Measurements from ENCODE around the gene BATF3.

BATF3 gene

DNA sequence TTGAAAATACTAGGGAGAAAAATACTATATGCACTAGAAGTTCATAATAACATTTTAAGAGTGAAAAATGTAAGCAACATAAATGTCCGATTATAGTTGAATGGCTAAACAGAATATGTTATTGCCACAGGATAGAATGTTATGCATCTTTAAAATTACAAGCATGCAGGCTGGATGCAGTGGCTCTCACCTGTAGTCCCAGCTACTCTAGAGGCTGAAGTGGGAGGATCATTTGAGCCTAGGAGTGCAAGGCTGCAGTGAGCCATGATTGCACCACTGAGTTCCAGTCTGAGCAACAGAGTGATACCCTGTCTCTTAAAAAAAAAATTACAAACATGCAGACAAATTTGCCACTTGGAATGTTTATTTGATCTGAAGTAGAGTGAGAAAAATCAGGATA is 3.0 kb upstream of the BATF3 start:
- H3K36me3 ChIP-seq (ENCODE audit: insufficient read depth, low read length): no peaks in the 10 kb centered on the region
- peaks cover 26% of the 10 kb centered on the region for H3K27me3 ChIP-seq (ENCODE audit: control insufficient read depth, insufficient read depth, low read length)
- H3K4me3 ChIP-seq (ENCODE audit: low read length): no peak overlapping the region
- H3K4me1 ChIP-seq (ENCODE audit: control insufficient read depth, insufficient read depth, low read length): peaks cover 21% of the 10 kb centered on the region
- H3K4me2 ChIP-seq (ENCODE audit: low read length): no peak overlapping the region
- no peaks in the 10 kb centered on the region for H3K9me3 ChIP-seq (replicated peaks; ENCODE audit: low read length)
- H3K9ac ChIP-seq (ENCODE audit: low read depth, low read length): no peak overlapping the region

GRCh38 chr1:212701910-212702309 is 2.3 kb upstream of the BATF3 start:
- H3K9me3 ChIP-seq (replicated peaks; ENCODE audit: low read length): no peaks in the 10 kb centered on the region
- H3K9ac ChIP-seq (ENCODE audit: low read depth, low read length): no peak overlapping the region
- peaks cover 31% of the 10 kb centered on the region for H3K27me3 ChIP-seq (ENCODE audit: control insufficient read depth, insufficient read depth, low read length)
- no peak overlapping the region for H3K4me3 ChIP-seq (ENCODE audit: low read length)
- peaks cover 21% of the 10 kb centered on the region for H3K4me1 ChIP-seq (ENCODE audit: control insufficient read depth, insufficient read depth, low read length)
- no peaks in the 10 kb centered on the region for H3K36me3 ChIP-seq (ENCODE audit: insufficient read depth, low read length)
- H3K4me2 ChIP-seq (ENCODE audit: low read length): no peak overlapping the region

DNA sequence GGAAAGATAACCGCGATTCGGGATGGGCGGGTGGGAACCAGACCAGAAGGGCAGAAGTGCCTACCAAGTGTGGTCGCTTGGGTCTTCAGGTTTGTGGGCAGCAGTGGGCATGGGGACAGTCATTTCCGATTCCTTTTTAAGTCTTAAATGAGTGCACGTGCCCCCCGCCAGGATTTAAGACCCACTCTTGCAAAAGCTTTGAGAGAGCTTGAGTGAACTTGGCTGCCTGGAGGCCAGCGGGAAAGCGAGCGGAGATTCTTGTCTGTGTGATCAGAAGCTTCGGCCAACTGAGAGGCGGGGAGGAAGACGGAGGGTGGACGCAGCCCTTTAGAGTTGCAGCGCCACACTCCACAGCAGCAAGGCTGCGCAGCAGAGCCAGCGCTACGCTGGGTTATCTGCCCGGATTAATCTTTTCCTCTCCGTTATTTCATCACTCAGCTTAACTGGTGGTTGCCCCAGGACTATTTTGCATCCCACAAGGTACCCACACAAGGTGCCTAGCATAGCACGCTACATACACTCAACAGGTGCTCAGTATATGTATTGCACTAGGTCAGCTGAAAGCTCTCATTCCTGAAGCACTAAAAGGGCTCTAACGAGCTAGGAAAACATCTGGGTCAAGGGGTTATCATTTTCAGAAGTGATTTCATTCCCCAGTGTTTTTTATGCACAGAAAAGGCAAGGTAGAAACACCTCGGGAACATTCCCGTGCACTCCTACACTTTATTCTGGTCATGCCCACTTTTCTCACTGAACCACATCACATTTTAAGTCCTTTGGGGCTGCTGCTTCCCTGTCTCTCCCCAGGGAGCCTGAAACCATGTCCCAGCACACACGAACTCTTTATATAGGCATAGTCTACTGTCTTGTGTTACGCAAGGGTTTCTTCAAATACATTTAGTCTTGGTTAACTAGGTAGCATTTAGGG is 1.5 kb upstream of the BATF3 start:
- Histone ChIP-seq H3K9ac (ENCODE audit: low read depth, low read length) (no peak overlapping the region), H3K4me1 (ENCODE audit: control insufficient read depth, insufficient read depth, low read length) (peaks cover 21% of the 10 kb centered on the region), H3K9me3 (replicated peaks; ENCODE audit: low read length) (no peaks in the 10 kb centered on the region), H3K36me3 (ENCODE audit: insufficient read depth, low read length) (no peaks in the 10 kb centered on the region), H3K4me3 (ENCODE audit: low read length) (peak overlapping the region; percentile 68), H3K4me2 (ENCODE audit: low read length) (peak overlapping the region; percentile 92), H3K27me3 (ENCODE audit: control insufficient read depth, insufficient read depth, low read length) (peaks cover 31% of the 10 kb centered on the region)

GRCh38 chr1:212700223-212700891 is 717 bp upstream of the BATF3 start:
- peak overlapping the region; percentile 68 for H3K4me3 ChIP-seq (ENCODE audit: low read length)
- H3K36me3 ChIP-seq (ENCODE audit: insufficient read depth, low read length): no peaks in the 10 kb centered on the region
- H3K27me3 ChIP-seq (ENCODE audit: control insufficient read depth, insufficient read depth, low read length): peaks cover 31% of the 10 kb centered on the region
- H3K9me3 ChIP-seq (replicated peaks; ENCODE audit: low read length): no peaks in the 10 kb centered on the region
- H3K4me2 ChIP-seq (ENCODE audit: low read length): peak overlapping the region; percentile 92
- H3K4me1 ChIP-seq (ENCODE audit: control insufficient read depth, insufficient read depth, low read length): peaks cover 21% of the 10 kb centered on the region
- peak overlapping the region; percentile 68 for H3K9ac ChIP-seq (ENCODE audit: low read depth, low read length)

DNA sequence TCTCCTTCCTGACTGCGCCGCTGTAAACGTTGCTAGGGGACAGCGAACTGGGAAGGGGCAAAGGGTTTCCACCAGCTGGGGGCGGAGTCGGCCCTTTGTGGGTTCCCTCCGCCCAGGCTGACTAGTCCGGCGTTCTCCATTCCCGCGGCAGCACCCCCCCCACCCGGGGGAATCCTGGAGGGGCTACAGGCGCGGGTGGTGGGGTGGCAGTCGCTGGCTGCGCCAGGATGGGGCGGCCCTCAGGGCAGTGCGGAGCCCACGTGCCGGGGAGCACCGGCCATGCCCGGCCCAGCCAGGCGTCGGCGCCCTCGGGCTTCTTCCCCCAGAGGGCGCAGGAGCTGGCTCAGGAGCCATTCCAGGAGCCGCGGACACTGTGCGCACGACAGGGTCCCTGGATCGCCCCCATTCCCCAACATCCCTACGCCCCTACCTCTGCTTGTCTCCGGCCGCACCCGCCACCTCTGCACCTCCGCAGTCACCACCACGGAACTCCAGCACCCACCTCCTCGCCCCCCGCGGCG is 476 bp downstream of the BATF3 start:
- H3K27me3 ChIP-seq (ENCODE audit: control insufficient read depth, insufficient read depth, low read length): peaks cover 31% of the 10 kb centered on the region
- H3K4me1 ChIP-seq (ENCODE audit: control insufficient read depth, insufficient read depth, low read length): peaks cover 21% of the 10 kb centered on the region
- H3K4me2 ChIP-seq (ENCODE audit: low read length): peak overlapping the region; percentile 92
- H3K4me3 ChIP-seq (ENCODE audit: low read length): peak overlapping the region; percentile 68
- H3K9me3 ChIP-seq (replicated peaks; ENCODE audit: low read length): no peaks in the 10 kb centered on the region
- peak overlapping the region; percentile 41 for H3K9ac ChIP-seq (ENCODE audit: low read depth, low read length)
- H3K36me3 ChIP-seq (ENCODE audit: insufficient read depth, low read length): no peaks in the 10 kb centered on the region

GRCh38 chr1:212698467-212699103 is 1.1 kb downstream of the BATF3 start:
- peaks cover 21% of the 10 kb centered on the region for H3K4me1 ChIP-seq (ENCODE audit: control insufficient read depth, insufficient read depth, low read length)
- no peaks in the 10 kb centered on the region for H3K9me3 ChIP-seq (replicated peaks; ENCODE audit: low read length)
- peak overlapping the region; percentile 27 for H3K9ac ChIP-seq (ENCODE audit: low read depth, low read length)
- peak overlapping the region; percentile 92 for H3K4me2 ChIP-seq (ENCODE audit: low read length)
- H3K36me3 ChIP-seq (ENCODE audit: insufficient read depth, low read length): no peaks in the 10 kb centered on the region
- H3K27me3 ChIP-seq (ENCODE audit: control insufficient read depth, insufficient read depth, low read length): peaks cover 31% of the 10 kb centered on the region
- peak overlapping the region; percentile 68 for H3K4me3 ChIP-seq (ENCODE audit: low read length)

GRCh38 chr1:212696721-212697331 is 2.8 kb downstream of the BATF3 start:
- no peak overlapping the region for H3K4me3 ChIP-seq (ENCODE audit: low read length)
- peaks cover 31% of the 10 kb centered on the region for H3K27me3 ChIP-seq (ENCODE audit: control insufficient read depth, insufficient read depth, low read length)

GRCh38 chr1:212692774-212693644 is 6.6 kb downstream of the BATF3 start:
- H3K27me3 ChIP-seq (ENCODE audit: control insufficient read depth, insufficient read depth, low read length): peaks cover 16% of the 10 kb centered on the region
- peaks cover 6% of the 10 kb centered on the region for H3K4me1 ChIP-seq (ENCODE audit: control insufficient read depth, insufficient read depth, low read length)
- no peaks in the 10 kb centered on the region for H3K36me3 ChIP-seq (ENCODE audit: insufficient read depth, low read length)
- H3K9ac ChIP-seq (ENCODE audit: low read depth, low read length): no peak overlapping the region
- no peak overlapping the region for H3K4me3 ChIP-seq (ENCODE audit: low read length)
- H3K4me2 ChIP-seq (ENCODE audit: low read length): no peak overlapping the region
- H3K9me3 ChIP-seq (replicated peaks; ENCODE audit: low read length): no peaks in the 10 kb centered on the region

More at GRCh38 chr1:212696721-212697331, 2.8 kb downstream of the BATF3 start:
- Histone ChIP-seq H3K4me2 (ENCODE audit: low read length) (no peak overlapping the region), H3K36me3 (ENCODE audit: insufficient read depth, low read length) (no peaks in the 10 kb centered on the region), H3K4me1 (ENCODE audit: control insufficient read depth, insufficient read depth, low read length) (peaks cover 27% of the 10 kb centered on the region), H3K9me3 (replicated peaks; ENCODE audit: low read length) (no peaks in the 10 kb centered on the region), H3K9ac (ENCODE audit: low read depth, low read length) (no peak overlapping the region)

- Histone ChIP-seq H3K4me1 (ENCODE audit: control insufficient read depth, insufficient read depth, low read length) (peaks cover 6% of the 10 kb centered on the region), H3K4me3 (ENCODE audit: low read length) (no peak overlapping the region), H3K4me2 (ENCODE audit: low read length) (no peak overlapping the region), H3K36me3 (ENCODE audit: insufficient read depth, low read length) (no peaks in the 10 kb centered on the region), H3K9ac (ENCODE audit: low read depth, low read length) (no peak overlapping the region), H3K27me3 (ENCODE audit: control insufficient read depth, insufficient read depth, low read length) (peaks cover 7% of the 10 kb centered on the region), H3K9me3 (replicated peaks; ENCODE audit: low read length) (no peaks in the 10 kb centered on the region)
Measured at GRCh38 chr1:212691561-212692071, 8.0 kb downstream of the BATF3 start.

DNA sequence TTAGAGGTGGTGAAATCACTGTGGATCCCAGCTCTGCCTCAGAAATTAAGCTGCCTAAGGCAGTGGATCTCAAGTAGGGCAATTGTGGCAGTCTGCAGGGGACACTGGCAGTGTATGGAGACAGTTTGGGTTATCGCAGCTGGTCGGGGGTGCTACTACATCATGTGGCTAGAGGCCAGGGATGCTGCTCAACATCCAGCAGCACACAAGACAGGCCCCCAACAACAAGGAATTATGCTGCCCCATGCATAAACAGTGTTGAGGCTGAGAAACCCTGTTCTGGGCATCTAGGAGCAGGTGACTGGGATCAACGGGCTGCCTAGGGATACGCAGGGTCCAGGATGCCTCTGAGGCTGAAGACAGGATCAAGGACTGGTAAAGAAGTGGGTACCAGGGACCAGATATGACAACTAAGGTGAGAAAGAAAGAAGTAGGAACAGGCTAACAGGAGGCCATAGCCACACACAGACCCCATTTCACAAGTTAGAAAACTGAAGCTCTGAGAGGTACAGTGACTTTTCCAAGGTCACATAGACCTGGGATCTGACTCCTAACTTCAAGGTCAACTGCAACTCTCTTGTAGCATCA is 8.7 kb downstream of the BATF3 start:
- no peak overlapping the region for H3K4me3 ChIP-seq (ENCODE audit: low read length)
- H3K27me3 ChIP-seq (ENCODE audit: control insufficient read depth, insufficient read depth, low read length): peaks cover 7% of the 10 kb centered on the region
- peaks cover 6% of the 10 kb centered on the region for H3K4me1 ChIP-seq (ENCODE audit: control insufficient read depth, insufficient read depth, low read length)
- H3K36me3 ChIP-seq (ENCODE audit: insufficient read depth, low read length): no peaks in the 10 kb centered on the region
- no peak overlapping the region for H3K4me2 ChIP-seq (ENCODE audit: low read length)
- H3K9ac ChIP-seq (ENCODE audit: low read depth, low read length): no peak overlapping the region
- no peaks in the 10 kb centered on the region for H3K9me3 ChIP-seq (replicated peaks; ENCODE audit: low read length)

Measured in skeletal muscle satellite cell (primary cell).